ENCODE data around the gene FADS6. TPM values are rescaled to one million over a fixed set of nuclear protein-coding genes. Genes with fewer than 3 reads are reported as not detected.
A peak's percentile ranks its signal among the peaks of the same experiment; 100 is the strongest.
"Not testable (repeated sequence)": the region's sequence is repeated elsewhere in the genome, so short reads cannot be mapped to it uniquely, and the experiment has no call there.

The FADS6 gene
- total RNA-seq, 1 donor, result not detected

DNA sequence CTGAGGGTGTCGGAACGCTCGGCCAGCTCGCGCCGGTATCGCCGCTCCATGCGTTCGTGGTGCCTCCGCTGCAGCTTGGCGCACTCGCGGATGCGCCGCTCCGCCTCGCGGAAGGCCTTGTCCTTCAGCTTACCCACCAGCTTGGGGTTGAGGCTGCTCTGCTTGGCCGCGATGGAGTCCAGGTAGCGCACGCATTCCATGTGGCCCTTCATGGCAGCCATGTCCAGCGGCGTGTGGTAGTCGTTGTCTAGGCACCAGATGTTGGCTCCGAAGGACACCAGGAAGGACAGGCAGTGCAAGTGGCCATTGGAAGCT, 26.8 kb upstream of the FADS6 start:
- H3K4me3 ChIP-seq (ENCODE audit: low read depth, low read length), result no peak overlapping the region
- TF ChIP-seq, protein P1, sequence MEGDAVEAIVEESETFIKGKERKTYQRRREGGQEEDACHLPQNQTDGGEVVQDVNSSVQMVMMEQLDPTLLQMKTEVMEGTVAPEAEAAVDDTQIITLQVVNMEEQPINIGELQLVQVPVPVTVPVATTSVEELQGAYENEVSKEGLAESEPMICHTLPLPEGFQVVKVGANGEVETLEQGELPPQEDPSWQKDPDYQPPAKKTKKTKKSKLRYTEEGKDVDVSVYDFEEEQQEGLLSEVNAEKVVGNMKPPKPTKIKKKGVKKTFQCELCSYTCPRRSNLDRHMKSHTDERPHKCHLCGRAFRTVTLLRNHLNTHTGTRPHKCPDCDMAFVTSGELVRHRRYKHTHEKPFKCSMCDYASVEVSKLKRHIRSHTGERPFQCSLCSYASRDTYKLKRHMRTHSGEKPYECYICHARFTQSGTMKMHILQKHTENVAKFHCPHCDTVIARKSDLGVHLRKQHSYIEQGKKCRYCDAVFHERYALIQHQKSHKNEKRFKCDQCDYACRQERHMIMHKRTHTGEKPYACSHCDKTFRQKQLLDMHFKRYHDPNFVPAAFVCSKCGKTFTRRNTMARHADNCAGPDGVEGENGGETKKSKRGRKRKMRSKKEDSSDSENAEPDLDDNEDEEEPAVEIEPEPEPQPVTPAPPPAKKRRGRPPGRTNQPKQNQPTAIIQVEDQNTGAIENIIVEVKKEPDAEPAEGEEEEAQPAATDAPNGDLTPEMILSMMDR (IDR thresholded peaks at IDR 0.05; ENCODE audit: insufficient read depth, low read length), result no peak
- no peak for DNase-seq (ENCODE audit: low read depth)

DNA sequence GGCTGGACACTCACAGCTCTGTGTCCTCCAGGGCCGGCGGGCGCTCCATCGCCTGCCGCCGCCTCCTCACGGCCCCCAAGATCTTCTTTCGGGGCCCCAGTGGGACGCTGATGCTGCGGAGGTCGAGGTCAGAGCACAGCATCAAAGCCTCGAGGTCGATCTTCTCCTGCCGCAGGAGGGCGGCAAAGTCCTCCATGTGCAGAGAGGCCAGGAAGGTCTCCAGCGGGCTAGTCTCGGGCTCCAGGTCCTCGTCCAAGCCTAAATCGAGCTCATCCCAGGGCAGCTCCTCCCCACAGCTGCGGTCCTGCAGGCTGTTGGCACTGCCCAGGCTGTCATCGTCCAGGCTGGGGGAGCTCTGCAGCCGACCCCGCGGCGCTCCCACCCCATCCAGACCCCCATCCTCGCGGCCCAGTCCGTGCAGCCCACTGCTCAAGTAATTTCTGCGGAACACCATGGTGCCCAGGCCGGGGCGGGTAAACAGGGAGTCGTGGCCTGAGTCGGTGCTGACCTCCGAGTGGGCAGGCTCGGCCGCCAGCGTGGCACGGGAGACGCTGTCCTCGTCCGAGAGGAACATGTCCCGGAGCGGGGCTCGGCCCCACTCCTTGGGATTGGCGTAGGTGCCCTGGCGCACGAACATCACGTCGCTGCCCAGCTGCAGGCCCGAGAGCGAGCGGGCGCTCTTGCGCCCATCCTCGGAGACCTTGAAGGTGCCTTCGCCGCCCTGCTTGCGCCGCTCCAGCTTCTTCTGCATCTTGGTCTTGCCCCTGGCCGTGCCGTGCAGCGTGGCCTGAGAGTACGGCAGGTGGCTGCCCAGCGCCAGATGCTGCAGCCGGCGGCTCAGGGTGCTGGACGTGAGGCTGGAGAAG, 26.2 kb upstream of the FADS6 start:
- peak; percentile 7 for DNase-seq (ENCODE audit: low read depth)
- H3K4me3 ChIP-seq (ENCODE audit: low read depth, low read length), result no peak overlapping the region
- TF ChIP-seq, protein P1 (IDR thresholded peaks at IDR 0.05; ENCODE audit: insufficient read depth, low read length), result peak; percentile 30

DNA sequence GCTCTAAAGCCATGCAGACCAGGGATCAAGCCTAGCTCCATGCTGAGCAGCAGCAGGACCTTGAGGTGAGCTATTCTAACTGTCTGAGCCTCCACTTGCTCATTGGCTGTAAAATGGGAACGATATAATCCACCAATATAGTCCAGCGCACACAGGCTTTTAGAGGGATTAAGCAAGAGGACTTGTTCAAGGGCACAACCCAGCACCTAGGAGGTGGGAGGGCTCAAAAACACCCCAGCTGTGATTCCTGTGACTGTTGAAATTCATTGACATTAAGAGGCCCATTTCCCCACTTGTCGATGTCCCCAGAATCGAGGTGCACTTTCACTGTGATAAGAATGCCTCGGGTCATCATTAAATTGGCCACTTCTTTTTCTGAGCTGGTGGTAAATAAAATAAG, 25.5 kb upstream of the FADS6 start:
- DNase-seq (ENCODE audit: low read depth), result no peak
- H3K4me3 ChIP-seq (ENCODE audit: low read depth, low read length), result no peak overlapping the region
- TF ChIP-seq, protein P1 (IDR thresholded peaks at IDR 0.05; ENCODE audit: insufficient read depth, low read length), result no peak

DNA sequence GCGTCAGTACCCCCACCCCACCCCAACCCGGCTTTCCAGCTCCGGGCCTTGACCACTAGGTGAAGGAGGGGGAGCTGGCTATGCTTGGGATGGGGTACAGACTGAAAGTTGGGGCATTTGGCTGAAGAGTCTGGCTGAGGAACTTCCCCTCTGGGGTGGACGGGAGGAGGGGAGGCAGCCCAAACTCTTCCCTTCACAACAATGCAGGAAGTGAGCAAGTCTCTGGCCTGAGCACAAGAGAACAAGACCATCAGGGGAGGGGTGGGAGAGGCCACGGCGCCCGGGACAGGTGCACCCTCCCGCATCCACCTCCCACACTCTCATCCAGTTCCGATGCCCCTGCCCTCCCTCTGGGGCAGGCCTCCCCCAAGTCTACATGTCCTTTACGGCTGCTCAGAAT, 24.0 kb upstream of the FADS6 start:
- no peak for DNase-seq (ENCODE audit: low read depth)
- TF ChIP-seq, protein P1 (IDR thresholded peaks at IDR 0.05; ENCODE audit: insufficient read depth, low read length), result no peak

GRCh38 chr17:74916851-74917199, 23.4 kb upstream of the FADS6 start:
- DNase-seq (ENCODE audit: low read depth), result no peak
- no peak overlapping the region for H3K4me3 ChIP-seq (ENCODE audit: low read depth, low read length)
- TF ChIP-seq, protein P1 (IDR thresholded peaks at IDR 0.05; ENCODE audit: insufficient read depth, low read length), result no peak

More for the DNA sequence above, 24.0 kb upstream of the FADS6 start:
- no peak overlapping the region for H3K4me3 ChIP-seq (ENCODE audit: low read depth, low read length)

GRCh38 chr17:74916136-74916850, 22.9 kb upstream of the FADS6 start:
- DNase-seq (ENCODE audit: low read depth), result no peak
- TF ChIP-seq, protein P1 (IDR thresholded peaks at IDR 0.05; ENCODE audit: insufficient read depth, low read length), result no peak
- H3K4me3 ChIP-seq (ENCODE audit: low read depth, low read length), result no peak overlapping the region

DNA sequence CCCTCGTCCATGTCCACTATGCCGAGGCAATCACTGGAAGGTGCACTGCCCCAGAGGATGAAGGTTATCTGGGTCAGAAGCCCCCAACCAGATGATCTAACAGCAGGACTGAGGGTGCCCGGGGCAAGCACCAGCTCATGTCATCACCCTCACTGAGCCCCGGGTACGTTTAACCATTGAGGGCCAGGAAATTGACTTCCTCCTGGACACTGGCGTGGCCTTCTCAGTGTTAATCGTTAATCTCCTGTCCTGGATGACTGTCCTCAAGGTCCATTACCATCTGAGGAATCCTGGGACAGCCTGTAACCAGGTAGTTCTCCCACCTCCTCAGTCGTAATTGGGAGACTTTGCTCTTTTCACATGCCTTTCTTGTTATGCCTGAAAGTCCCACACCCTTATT, 18.0 kb upstream of the FADS6 start:
- not testable (repeated sequence) for DNase-seq (ENCODE audit: low read depth); H3K4me3 ChIP-seq (ENCODE audit: low read depth, low read length)

GRCh38 chr17:74909097-74909496, 15.7 kb upstream of the FADS6 start:
- not testable (repeated sequence) for H3K4me3 ChIP-seq (ENCODE audit: low read depth, low read length); DNase-seq (ENCODE audit: low read depth)

Data from fibroblast of the aortic adventitia (primary cell).